Stimulated activated CD8-positive, alpha-beta memory T cell treated with anti-CD3 and anti-CD28 coated beads, Interleukin-12 subunit alpha, Interleukin-12 subunit beta, amount 100 ng/mL, for 1 hour (primary cell): ENCODE results near the gene MEIS2.
"Not testable (repeated sequence)": the region's sequence is repeated elsewhere in the genome, so short reads cannot be mapped to it uniquely, and the experiment has no call there.

Experiments used
- DNase-seq: peaks from one replicate; pipeline ENCODE4 v3.0.0-alpha.2; 2020; ENCODE audit warnings: low read depth

Gene MEIS2

GRCh38 chr15:37004981-37005735 is 95.2 kb downstream of the MEIS2 start:
- DNase-seq: no peak

DNA sequence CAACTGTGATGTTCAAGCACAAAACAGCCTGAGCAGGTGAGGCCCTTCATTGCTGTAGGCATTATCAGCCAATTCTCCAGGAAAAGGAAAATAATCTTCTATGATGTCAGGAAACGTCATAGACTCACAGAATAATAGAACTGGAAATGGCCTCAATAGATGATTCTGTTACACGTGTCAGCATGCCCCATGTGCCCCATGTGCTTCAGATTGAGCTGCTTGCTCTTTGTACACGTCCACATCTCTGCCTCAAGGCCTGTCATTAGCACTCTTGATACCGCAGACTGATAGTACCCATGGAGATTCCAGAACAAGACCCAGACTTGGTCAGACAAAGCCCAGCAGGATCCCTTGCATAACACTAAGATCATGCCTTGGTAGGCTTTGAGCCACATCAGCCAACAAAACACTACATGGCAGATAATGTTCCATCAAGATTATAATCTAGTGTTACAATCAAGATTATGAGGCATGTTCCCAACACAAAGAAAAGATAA is 95.9 kb downstream of the MEIS2 start:
- DNase-seq: no peak

- DNase-seq: no peak
Measured at GRCh38 chr15:37002041-37002672, 98.2 kb downstream of the MEIS2 start.

- no peak for DNase-seq
Measured at GRCh38 chr15:37001417-37001816, 98.9 kb downstream of the MEIS2 start.

DNA sequence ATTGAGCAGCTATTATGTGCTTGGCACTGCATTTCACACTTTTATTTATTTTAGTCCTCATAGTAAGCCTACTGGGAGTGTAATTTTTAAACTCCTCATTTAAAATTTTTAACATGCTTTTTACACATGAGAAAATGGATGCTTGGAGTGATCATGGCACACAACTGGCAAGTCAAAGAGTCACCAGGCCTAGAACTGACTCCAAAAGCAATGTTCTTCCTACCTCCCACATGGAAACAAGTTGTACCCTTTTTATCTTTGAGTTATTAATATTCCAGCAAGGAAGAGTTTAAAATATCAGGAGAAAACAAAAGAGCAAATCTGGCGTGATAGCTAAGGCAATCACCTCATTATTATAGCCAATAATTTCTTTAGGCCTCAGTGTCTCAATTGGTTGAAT is 100.6 kb downstream of the MEIS2 start:
- DNase-seq: no peak

- no peak for DNase-seq
Measured at GRCh38 chr15:36996538-36997181, 103.7 kb downstream of the MEIS2 start.

DNA sequence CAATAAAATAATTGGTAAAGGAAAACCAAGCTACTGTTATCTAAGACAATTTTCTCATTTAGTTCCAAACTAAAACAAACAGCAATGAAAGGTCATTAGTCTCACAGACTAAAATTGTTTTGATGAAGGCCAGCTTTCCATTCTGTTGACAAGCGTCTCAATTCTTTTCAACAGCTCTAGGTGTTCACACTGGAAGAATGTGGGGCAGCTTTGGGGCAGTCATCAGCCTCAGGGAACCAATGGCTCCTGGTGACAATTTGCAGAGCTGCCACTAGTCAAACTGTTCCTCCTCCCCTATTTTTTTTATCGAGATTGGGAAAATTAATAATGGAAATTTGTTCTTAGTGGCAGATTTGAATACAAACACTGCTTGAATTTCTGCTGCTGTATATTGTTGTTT is 104.2 kb downstream of the MEIS2 start:
- no peak for DNase-seq

- no peak for DNase-seq
Measured at GRCh38 chr15:36994790-36995189, 105.6 kb downstream of the MEIS2 start.

DNA sequence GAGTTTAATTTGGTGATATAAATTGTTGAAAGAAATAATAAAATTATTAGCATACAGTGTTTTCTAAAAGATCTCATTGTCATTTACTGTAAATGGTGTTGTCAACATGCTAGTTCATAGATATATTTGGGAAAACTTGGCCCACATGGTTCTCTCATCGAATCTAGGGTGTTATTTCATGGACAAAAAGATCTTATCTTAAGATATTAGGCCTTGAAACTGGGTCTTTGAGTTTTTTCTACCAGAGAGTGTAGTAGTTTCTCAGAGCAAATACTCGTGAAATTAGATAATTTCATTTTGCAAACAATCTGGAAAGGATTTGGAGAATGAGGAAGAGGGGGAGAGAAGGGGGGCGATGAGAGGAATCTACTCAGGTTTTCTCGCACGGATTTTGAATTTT is 107.9 kb downstream of the MEIS2 start:
- no peak for DNase-seq

DNA sequence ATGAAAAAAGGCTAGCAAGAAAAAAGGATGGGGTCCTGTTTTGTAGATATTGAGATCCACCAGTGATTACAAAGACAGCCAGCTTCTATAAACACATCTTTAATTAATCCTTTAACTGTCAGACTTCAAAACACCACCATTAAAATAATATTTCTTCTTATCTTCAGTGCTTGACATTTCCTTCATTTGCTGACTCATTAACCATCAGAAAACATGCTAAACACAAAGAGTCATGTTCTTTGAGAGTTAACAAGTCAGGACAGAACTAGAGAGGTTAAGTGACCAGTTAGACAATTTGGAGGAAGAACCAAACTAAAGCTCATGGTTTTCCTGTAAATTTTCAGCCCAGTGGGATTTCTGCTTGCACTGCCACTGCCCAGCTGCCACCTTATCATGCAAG is 111.4 kb downstream of the MEIS2 start:
- DNase-seq: no peak

DNA sequence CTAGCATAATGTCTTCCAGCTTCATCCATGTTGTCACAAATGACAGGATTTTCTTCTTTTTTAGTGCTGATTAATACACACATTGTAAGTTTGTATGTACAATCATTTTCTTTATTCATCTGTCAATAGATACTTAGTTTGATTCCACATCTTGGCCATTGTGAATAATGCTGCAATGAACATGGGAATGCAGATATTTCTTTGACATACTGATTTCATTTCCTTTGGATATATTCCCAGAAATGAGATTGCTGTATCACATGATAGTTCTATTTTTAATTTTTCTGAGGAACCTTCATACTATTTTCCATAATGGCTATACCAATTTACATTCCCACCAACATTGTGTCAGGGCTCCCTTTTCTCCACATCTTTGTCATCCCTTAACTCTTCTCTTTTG is 117.9 kb downstream of the MEIS2 start:
- no peak for DNase-seq

DNA sequence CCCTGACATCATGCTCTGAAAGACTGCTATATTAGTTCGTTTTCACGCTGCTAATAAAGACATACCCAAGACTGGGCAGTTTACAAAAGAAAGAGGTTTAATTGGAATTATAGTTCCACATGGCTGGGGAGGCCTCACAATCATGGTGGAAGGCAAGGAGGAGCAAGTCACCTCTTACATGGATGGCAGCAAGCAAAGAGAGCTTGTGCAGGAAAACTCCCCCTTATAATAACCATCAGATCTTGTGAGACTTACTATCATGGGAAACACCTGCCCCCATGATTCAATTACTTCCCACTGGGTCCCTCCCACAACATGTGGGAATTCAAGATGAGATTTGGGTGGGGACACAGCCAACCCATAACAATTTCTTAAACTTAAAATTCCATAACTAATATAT is 120.1 kb downstream of the MEIS2 start:
- not testable (repeated sequence) for DNase-seq

GRCh38 chr15:36978625-36979024 is 121.7 kb downstream of the MEIS2 start:
- no peak for DNase-seq

DNA sequence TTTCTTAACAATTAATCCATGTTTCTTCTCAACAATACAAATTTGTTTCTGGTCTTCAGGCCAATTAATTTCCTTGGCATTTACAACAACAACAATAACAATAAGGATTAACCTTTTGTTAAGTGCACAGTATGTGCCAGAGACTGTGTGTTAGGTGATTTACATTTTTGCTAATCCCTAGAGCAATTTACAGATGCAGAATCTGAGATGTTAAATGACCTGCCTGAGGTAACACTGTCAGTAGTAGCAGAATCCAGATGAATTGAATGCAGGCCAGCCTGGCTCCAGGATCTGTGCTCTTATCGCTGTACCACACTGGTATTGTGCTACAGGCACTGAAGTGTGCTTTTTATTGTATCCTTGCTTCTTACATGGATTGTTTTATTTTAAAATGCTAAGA is 122.2 kb downstream of the MEIS2 start:
- no peak for DNase-seq

DNA sequence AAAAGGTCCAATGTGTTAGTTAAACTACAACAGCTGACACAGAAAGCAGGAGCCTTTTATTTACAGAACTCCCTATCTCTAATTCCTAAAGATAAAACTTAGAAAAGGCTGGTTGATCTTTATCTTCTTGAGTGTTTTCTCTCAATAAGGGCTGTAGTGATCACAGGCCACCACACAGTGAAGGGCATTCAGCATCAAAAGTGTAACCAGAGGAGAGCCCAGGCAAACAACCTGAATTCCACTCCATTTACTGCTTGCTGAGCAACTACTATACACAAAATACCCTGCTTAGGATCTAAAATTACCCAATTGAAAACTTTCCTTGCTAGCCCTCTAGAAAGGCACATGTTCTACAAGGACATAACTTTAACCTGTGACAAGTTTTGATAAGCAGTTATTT is 122.7 kb downstream of the MEIS2 start:
- DNase-seq: no peak

- no peak for DNase-seq
Measured at GRCh38 chr15:36972704-36973103, 127.6 kb downstream of the MEIS2 start.

GRCh38 chr15:36970522-36970921 is 129.8 kb downstream of the MEIS2 start:
- DNase-seq: no peak

GRCh38 chr15:36967929-36968328 is 132.4 kb downstream of the MEIS2 start:
- DNase-seq: no peak

DNA sequence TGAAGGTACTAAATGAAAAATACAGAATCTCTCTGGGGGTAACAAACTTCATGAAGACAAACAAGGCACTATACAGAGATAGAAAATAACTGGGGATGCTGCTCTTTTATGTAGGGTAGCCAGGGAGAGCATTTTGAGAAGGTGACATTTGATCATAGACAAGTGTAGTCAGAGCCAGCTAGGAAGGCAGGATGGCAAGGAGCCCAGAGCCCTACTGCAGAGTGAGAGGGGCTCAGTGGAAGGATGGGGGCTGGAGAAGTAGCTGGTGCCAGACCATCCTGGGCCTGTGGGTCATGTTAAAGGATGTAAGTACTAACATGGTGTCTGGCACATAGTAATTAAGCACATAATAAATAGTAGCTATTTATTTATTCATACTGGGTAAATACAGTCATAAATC is 133.6 kb downstream of the MEIS2 start:
- DNase-seq: no peak

GRCh38 chr15:36965570-36966342 is 134.6 kb downstream of the MEIS2 start:
- no peak for DNase-seq

- DNase-seq: no peak
Measured at GRCh38 chr15:36964626-36965025, 135.7 kb downstream of the MEIS2 start.

DNA sequence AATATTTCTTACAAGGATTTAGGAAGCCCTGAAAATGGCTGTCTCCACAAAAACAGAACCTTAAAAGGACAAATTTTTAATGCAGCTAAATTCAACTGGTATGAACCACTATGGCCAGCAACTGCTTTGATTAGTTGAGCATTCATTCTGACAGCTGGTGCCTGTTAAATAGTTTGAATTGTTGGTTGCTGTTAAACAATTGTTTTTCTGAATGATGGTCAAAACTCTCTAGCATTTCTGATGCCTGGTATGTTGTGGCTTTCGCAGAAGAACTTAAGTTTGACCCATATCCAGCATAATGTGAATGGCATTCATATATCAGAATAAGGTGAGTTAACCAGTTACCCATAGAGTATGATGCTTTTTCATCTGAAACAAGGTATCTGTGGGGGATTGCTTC is 138.4 kb downstream of the MEIS2 start:
- no peak for DNase-seq

DNA sequence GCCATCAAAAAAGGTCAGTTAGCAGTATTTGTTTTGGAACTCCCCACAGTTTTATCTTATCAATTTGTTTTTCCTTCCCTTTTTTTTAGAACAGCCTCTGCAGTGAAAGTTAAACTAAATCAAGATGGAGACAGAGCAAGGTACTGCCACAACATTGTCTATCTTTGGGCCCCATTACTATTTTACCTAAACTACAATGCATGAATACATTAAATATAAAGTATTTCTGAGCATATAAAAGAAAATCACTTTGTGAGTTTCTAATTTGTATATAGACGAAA is 139.5 kb downstream of the MEIS2 start:
- DNase-seq: no peak
